Measurements from ENCODE around the gene TMEM18. TPM values are rescaled to one million over a fixed set of nuclear protein-coding genes. Genes with fewer than 3 reads are reported as not detected.
A peak's percentile ranks its signal among the peaks of the same experiment; 100 is the strongest.

TMEM18 gene
- total and polyA plus RNA-seq, 2 of the 13 experiments (the other 11 are each of a cell fraction or from before 2014, with no cell fraction given), result 45.9 to 49.4 TPM

DNA sequence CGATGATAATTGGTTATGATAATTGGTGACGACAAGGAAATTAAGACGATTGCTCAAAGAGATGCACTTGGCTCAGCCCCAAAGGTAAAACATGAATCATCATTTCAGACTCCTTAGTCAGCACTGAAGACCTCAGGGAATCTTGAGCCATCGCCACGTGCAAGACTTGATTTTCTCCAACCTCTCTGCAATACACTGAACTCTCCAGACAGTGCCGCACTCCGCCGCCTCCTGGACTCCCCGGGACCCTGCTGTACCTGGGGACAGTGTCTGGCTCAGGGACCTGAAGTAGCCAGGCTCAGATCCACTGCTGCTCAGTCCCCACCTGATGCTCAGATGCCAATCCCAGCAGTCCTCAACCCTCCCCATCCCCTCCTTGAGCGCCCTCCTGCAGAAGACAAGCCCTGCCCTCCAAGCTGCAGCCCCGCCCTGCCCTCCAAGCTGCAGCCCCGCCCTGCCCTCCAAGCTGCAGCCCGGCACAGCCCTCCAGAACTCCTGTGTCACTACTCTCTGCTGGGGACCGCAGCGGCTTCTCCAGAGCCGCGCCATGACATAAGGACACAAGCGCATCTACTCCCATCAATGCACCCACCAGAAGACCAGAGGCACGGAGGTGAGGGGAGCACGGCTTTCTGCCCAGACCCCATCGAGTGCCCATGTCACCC, 1.1 kb downstream of the TMEM18 start (continued):
- TF ChIP-seq NRL (CRISPR knock-in tag; IDR thresholded peaks at IDR 0.05; ENCODE audit: borderline replicate concordance) (peak; percentile 88; the same call in 1 of the 2 replicates), KAT2B (IDR thresholded peaks at IDR 0.05; ENCODE audit: borderline replicate concordance, low read depth, low read length) (no peak), ZNF768 (CRISPR knock-in tag; IDR thresholded peaks at IDR 0.05) (no peak), HHEX (CRISPR knock-in tag; IDR thresholded peaks at IDR 0.05) (no peak), ZNF883 (CRISPR knock-in tag; IDR thresholded peaks at IDR 0.05; ENCODE audit: not compliant biosample characterization) (peak; percentile 80), SIX1 (CRISPR knock-in tag; IDR thresholded peaks at IDR 0.05; ENCODE audit: borderline replicate concordance) (no peak), RFX1 (IDR thresholded peaks at IDR 0.05) (no peak), MYC (CRISPR knock-in tag; IDR thresholded peaks at IDR 0.05; ENCODE audit: borderline replicate concordance) (peak; percentile 63; the same call in 1 of the 2 replicates), KMT2B (CRISPR knock-in tag; IDR thresholded peaks at IDR 0.05) (peak; percentile 32; the same call in 1 of the 2 replicates), NAIF1 (CRISPR knock-in tag; IDR thresholded peaks at IDR 0.05; ENCODE audit: borderline replicate concordance) (no peak), ELF1 (CRISPR knock-in tag; IDR thresholded peaks at IDR 0.05) (no peak), MAFK (conservative IDR thresholded peaks at IDR 0.05 in 1 of 2, IDR thresholded peaks at IDR 0.05 in 1 of 2; ENCODE audit: low read length in 2 of 2) (peak; percentile 57 to 71; a peak in 3 of 4 replicates), ZNF766 (CRISPR knock-in tag; IDR thresholded peaks at IDR 0.05; ENCODE audit: borderline replicate concordance) (no peak), ZNF33B (CRISPR knock-in tag; IDR thresholded peaks at IDR 0.05) (no peak)
- TF ChIP-seq, protein P1, sequence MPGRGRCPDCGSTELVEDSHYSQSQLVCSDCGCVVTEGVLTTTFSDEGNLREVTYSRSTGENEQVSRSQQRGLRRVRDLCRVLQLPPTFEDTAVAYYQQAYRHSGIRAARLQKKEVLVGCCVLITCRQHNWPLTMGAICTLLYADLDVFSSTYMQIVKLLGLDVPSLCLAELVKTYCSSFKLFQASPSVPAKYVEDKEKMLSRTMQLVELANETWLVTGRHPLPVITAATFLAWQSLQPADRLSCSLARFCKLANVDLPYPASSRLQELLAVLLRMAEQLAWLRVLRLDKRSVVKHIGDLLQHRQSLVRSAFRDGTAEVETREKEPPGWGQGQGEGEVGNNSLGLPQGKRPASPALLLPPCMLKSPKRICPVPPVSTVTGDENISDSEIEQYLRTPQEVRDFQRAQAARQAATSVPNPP (CRISPR knock-in tag; IDR thresholded peaks at IDR 0.05), result no peak
- TF ChIP-seq, protein P2, sequence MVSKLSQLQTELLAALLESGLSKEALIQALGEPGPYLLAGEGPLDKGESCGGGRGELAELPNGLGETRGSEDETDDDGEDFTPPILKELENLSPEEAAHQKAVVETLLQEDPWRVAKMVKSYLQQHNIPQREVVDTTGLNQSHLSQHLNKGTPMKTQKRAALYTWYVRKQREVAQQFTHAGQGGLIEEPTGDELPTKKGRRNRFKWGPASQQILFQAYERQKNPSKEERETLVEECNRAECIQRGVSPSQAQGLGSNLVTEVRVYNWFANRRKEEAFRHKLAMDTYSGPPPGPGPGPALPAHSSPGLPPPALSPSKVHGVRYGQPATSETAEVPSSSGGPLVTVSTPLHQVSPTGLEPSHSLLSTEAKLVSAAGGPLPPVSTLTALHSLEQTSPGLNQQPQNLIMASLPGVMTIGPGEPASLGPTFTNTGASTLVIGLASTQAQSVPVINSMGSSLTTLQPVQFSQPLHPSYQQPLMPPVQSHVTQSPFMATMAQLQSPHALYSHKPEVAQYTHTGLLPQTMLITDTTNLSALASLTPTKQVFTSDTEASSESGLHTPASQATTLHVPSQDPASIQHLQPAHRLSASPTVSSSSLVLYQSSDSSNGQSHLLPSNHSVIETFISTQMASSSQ (IDR thresholded peaks at IDR 0.05; ENCODE audit: low read depth), result no peak
- TF ChIP-seq, protein P2 (CRISPR knock-in tag; IDR thresholded peaks at IDR 0.05; ENCODE audit: borderline replicate concordance), result 0 out of 2 replicates have a peak, but pooled peaks have one; percentile 7
- TF ChIP-seq, protein P3, sequence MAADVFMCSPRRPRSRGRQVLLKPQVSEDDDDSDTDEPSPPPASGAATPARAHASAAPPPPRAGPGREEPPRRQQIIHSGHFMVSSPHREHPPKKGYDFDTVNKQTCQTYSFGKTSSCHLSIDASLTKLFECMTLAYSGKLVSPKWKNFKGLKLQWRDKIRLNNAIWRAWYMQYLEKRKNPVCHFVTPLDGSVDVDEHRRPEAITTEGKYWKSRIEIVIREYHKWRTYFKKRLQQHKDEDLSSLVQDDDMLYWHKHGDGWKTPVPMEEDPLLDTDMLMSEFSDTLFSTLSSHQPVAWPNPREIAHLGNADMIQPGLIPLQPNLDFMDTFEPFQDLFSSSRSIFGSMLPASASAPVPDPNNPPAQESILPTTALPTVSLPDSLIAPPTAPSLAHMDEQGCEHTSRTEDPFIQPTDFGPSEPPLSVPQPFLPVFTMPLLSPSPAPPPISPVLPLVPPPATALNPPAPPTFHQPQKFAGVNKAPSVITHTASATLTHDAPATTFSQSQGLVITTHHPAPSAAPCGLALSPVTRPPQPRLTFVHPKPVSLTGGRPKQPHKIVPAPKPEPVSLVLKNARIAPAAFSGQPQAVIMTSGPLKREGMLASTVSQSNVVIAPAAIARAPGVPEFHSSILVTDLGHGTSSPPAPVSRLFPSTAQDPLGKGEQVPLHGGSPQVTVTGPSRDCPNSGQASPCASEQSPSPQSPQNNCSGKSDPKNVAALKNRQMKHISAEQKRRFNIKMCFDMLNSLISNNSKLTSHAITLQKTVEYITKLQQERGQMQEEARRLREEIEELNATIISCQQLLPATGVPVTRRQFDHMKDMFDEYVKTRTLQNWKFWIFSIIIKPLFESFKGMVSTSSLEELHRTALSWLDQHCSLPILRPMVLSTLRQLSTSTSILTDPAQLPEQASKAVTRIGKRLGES (CRISPR knock-in tag; IDR thresholded peaks at IDR 0.05; ENCODE audit: borderline replicate concordance), result no peak
- TF ChIP-seq, protein P4, sequence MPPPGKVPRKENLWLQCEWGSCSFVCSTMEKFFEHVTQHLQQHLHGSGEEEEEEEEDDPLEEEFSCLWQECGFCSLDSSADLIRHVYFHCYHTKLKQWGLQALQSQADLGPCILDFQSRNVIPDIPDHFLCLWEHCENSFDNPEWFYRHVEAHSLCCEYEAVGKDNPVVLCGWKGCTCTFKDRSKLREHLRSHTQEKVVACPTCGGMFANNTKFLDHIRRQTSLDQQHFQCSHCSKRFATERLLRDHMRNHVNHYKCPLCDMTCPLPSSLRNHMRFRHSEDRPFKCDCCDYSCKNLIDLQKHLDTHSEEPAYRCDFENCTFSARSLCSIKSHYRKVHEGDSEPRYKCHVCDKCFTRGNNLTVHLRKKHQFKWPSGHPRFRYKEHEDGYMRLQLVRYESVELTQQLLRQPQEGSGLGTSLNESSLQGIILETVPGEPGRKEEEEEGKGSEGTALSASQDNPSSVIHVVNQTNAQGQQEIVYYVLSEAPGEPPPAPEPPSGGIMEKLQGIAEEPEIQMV (CRISPR knock-in tag; IDR thresholded peaks at IDR 0.05; ENCODE audit: low read depth), result 0 out of 2 replicates have a peak, but pooled peaks have one; percentile 33

Data from HepG2 (cell line).